Measurements from ENCODE around the gene CPA5. TPM values are rescaled to one million over a fixed set of nuclear protein-coding genes. Genes with fewer than 3 reads are reported as not detected.
A peak's percentile ranks its signal among the peaks of the same experiment; 100 is the strongest.

Gene CPA5
- total RNA-seq, 1 donor from 2014 or later = 1.5 TPM

DNA sequence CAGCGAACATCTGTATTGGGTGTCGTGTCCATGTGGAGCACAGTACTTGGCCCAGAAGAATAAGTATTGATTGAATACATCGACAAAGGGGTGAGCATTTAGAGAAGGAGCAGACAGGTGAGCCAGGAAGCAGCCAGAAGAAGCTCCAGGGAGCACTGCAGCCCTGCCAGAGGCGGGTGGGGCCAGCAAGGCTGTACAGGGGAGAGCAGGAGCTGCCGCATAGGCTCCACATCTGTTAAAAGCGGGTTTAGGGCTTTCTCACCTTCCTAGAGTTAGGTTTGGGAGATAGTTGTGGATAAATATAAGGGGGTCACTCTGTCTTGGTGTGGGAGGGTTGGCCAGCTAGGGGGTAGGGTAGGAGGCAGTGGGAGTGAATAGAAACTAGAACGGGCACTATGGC, 34.4 kb downstream of the CPA5 start:
- no peak for DNase-seq

DNA sequence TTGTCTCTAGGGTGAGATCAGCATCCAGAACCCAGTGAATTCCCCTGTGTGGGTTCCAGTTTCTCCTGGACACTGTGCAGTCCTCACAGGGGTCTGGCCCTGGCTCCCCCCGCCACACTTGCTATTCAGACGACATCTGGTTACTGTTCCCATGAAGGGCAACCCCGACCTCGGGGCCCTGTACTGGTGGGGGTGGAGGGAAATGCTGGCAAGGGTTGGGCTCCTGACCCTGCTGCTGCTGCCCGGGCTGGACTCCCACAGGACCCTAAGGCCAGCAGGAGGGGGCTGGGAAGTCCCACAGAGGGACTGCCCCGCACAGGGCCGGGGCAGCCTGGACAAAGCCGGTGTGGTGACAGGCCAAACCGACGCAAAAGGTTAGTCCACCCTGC, 34.9 kb downstream of the CPA5 start:
- DNase-seq = no peak

- DNase-seq = no peak
Observed at GRCh38 chr7:130379921-130380860, 35.6 kb downstream of the CPA5 start, which contains the start of gene CPA1. TSS of gene CPA1 (plus strand) at chr7:130380494. CDS start at chr7:130380521, 27 bp downstream.

GRCh38 chr7:130380861-130381455, 36.3 kb downstream of the CPA5 start:
- DNase-seq = no peak

GRCh38 chr7:130381468-130382312, 37.1 kb downstream of the CPA5 start:
- DNase-seq = no peak

DNA sequence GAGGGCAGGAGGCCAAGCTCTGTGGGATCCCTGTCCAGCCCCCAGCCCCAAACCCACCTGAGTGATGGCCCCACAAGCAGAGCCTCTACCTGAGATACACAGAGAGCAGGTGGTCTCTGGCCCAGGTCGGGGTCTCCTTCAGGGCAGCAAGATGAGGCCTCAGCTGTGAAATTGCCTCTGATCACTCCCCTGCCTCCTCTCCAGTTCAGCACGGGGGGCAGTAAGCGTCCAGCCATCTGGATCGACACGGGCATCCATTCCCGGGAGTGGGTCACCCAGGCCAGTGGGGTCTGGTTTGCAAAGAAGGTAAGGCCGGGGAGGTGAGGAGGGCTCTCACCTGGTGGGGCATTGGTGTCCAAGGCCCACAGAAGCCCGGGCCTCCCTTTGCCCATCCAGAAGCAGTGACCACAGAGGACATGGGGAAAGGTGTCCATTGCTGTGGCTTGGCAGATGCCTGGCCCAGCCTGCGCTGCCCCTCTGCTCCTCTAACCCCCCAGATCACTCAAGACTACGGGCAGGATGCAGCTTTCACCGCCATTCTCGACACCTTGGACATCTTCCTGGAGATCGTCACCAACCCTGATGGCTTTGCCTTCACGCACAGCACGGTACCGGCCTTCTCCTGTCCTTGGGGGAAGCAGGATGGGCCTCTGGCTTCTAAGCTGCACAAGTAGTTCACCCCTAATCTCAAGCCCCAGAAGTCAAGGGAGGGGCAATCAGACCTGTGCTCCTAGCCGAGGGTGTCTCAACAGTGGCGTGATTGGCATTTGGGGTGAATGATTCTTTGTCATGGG, 38.8 kb downstream of the CPA5 start:
- no peak for DNase-seq

GRCh38 chr7:130384371-130384801, 39.8 kb downstream of the CPA5 start:
- DNase-seq = no peak

GRCh38 chr7:130384841-130385599, 40.4 kb downstream of the CPA5 start:
- no peak for DNase-seq

- no peak for DNase-seq
Observed at GRCh38 chr7:130385600-130386066, 41.0 kb downstream of the CPA5 start.

DNA sequence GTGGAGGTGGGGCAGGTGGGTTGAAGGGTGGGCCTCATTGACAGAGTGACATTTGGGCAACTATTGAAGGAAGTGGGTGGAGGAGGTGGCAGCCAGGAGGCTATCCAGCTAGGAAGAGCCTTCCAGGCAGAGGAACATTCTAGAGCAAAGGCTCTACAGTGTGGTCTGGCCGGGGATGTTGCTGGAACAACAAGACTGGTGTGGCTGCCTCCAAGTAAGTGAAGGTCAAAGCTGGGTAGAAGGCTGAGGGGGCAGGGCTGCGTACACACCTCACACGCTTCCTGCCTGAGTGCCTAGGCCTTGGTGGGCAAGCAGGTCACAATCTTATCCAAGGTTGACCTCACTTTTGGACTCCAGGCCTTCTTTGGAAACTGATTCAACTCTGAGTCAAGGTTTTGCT, 42.3 kb downstream of the CPA5 start:
- no peak for DNase-seq

GRCh38 chr7:130387306-130387627, 42.7 kb downstream of the CPA5 start:
- no peak for DNase-seq

GRCh38 chr7:130387628-130388403, 43.2 kb downstream of the CPA5 start:
- DNase-seq = no peak

DNA sequence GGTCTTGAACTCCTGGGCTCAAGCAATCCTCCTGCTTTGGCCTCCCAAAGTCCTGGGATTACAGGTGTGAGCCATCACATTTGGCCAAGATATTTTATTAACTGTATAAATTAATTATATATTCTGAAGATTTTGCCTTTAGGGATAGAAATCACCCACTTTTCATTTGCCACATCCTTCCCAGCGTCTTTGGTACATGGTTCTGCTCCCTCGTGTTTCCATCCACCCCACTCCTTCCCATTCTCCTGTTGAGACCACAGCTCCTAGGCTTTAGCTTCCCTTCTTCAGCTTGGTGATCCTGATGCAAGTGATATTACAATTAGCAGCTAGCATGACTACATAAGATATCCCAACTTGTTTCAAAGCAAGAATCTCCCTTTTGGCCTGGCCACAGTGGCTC, 44.1 kb downstream of the CPA5 start:
- no peak for DNase-seq

- DNase-seq = no peak
Observed at GRCh38 chr7:130390486-130390885, 45.9 kb downstream of the CPA5 start.

DNA sequence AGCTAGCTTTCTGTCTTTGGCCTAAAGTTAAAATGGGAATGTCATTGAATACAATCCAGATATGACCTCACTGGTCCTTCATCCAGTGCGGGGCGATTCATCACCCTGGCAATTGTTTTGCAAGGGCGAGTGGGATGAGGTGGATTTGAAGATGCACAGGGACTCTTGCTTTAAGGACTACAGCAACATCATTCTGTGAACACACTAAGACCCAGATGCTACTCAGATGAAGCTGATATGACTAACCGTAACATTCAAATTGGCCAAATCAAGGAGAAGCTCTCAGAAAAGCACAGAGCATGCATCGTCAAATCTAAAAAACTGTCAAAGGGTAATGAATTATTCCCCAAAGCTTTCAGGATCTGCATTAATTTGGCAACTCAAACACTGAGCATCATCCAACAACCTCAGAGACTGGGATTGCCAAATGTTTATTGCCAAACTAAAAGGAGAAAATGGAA, 48.5 kb downstream of the CPA5 start:
- DNase-seq = peak; percentile 66

DNA sequence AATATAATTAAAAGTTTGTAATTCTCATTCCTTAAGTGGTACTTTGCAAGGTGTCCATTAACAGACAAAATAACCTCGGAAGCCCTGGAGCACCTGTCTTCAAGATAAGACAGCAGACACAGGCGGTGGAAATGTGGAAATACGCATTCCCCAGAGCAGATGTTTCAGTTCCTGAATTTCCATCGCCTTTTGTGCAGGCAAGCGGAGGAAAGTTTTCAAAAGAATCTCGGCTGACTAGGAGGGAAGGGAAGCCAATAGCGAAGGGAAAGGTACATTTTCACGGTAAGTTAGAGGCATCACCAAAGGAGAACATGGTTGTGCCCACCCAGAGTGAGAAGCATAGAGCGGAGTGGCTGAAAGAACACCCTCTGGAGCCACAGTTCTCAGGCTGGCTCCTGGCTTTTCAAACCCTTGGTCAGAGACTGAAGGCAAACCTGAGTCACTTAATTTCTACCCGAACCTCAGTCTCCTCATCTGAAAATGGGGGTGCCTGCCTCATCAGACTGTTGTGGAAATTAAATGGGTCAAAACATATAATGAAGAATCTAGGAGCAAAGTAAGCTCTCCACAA, 49.3 kb downstream of the CPA5 start:
- DNase-seq = peak; percentile 46

DNA sequence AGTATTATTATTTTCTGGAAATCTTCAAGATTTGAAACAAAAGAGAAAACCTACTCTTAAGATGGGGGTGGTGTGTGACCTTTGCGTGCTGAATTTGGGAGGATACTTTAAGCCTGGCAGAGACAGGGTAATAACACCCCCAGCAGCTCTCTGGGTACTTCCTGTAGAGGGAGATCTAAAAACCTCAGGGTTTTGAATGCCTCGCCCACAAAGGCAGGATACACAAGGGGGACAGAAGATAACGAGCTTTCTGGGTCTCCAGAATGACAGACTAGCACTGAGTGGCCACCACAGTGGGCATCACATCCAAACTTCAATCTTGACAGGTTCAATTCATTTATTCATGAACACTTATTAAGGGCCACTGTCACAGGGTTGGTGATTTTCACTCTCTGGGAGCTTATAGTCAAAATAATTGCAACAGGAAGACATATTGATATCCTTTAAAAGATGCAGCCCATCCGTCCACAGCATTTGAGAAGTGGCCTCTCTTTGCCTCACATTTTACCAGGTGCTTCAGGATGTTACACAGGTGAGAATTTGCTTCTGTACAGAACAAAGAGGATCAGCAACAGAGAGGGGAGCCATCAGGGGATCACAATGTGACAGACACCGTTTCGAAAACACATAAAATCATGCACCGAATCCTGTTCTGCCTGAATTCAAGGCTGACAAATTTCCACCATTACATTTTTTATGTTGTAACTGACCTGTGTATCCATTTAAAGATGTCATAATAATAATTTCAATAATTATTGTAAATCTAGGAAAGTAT, 50.0 kb downstream of the CPA5 start:
- no peak for DNase-seq

GRCh38 chr7:130395421-130395820, 50.8 kb downstream of the CPA5 start:
- no peak for DNase-seq

DNA sequence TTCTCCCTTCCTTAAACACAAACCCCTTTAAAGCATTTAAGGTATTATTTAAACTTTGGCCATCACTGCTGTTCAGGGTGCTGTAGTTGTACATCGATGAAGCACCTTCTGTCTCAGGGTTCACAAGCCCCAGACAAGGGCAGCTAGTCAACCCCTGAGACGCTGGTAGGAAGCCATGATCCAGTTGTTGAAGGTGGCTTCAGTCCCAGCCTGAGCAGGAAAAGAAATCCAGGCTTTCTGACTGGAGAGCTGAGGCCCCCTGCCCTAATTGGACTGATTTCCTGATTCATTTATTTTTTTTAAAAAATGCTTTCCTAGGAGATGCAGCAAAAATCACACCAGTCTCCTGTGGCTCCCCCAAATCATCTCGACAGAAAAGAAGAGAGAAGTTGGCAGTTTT, 51.5 kb downstream of the CPA5 start:
- DNase-seq = no peak

Measured in skin of body (tissue), 2 donors.